PC-9 (cell line): ENCODE data around the gene RFX8. TPM values are rescaled to one million over a fixed set of nuclear protein-coding genes. Genes with fewer than 3 reads are reported as not detected.

Experiments
- BruUV-seq: library from RNA; stranded (reverse); fragments of 400-500 nt; replicated peaks from 2 replicates; lab custom pipeline; 2021; lab: Mats Ljungman, UMichigan
- CTCF ChIA-PET: fragments of 300-600 bp; sonication (Branson Sonifier 250); formaldehyde crosslinking; loops from one replicate; lab custom pipeline; 2022; ENCODE audit warnings: antibody characterized with exemption; lab: Charles Lee
- POLR2A ChIA-PET: fragments of 300-600 bp; sonication (Branson Sonifier 250); formaldehyde crosslinking; loops from one replicate; lab custom pipeline; 2022; ENCODE audit warnings: antibody characterized with exemption; ENCODE audit not compliant: unreplicated experiment; lab: Charles Lee
- DNase-seq, 2 experiments: peaks; one replicate each; pipeline versions ENCODE4 v3.0.0 to v3.0.0-alpha.2; 2015 to 2022; ENCODE audit warnings: mixed read lengths in 1 of 2
- H2AFZ ChIP-seq: fragments of 200-600 bp; sonication (generic); 2 replicates; pipeline ENCODE4 v1.8.1; 2017; ENCODE audit warnings: antibody characterized with exemption
- H3F3A ChIP-seq: fragments of 200-600 bp; sonication (generic); 2 replicates; pipeline ENCODE4 v1.8.1; 2017; ENCODE audit warnings: antibody characterized with exemption, mild to moderate bottlenecking, low read depth; ENCODE audit not compliant: insufficient read depth
- H3K27ac ChIP-seq: fragments of 200-600 bp; sonication (generic); 2 replicates; pipeline ENCODE4 v1.6.1; 2016; ENCODE audit warnings: mixed run types
- H3K27me3 ChIP-seq: fragments of 200-600 bp; sonication (generic); 2 replicates; pipeline ENCODE4 v1.6.1; 2016; ENCODE audit warnings: low read depth, mixed run types; ENCODE audit not compliant: insufficient read depth
- H3K36me3 ChIP-seq: fragments of 200-600 bp; sonication (generic); 2 replicates; pipeline ENCODE4 v1.6.1; 2016; ENCODE audit warnings: low read depth, mixed run types
- H3K4me1 ChIP-seq: fragments of 200-600 bp; sonication (generic); replicated peaks from 2 replicates; pipeline ENCODE4 v1.6.1; 2016; ENCODE audit warnings: mixed run types; ENCODE audit not compliant: insufficient read depth
- H3K4me2 ChIP-seq: fragments of 200-600 bp; sonication (generic); 2 replicates; pipeline ENCODE4 v1.6.1; 2017; ENCODE audit warnings: mixed run types
- H3K4me3 ChIP-seq: fragments of 200-600 bp; sonication (generic); 2 replicates; pipeline ENCODE4 v1.6.1; 2016; ENCODE audit warnings: mixed run types
- H3K79me2 ChIP-seq: fragments of 200-600 bp; sonication (generic); 2 replicates; pipeline ENCODE4 v1.6.1; 2017; ENCODE audit warnings: low read depth, mixed run types
- H3K9me2 ChIP-seq: fragments of 200-600 bp; sonication (generic); 2 replicates; pipeline ENCODE4 v1.8.1; 2017; ENCODE audit warnings: mild to moderate bottlenecking; ENCODE audit not compliant: insufficient read depth
- H3K9me3 ChIP-seq: fragments of 200-600 bp; sonication (generic); 2 replicates; pipeline ENCODE4 v1.8.1; 2016; ENCODE audit warnings: low read depth; ENCODE audit not compliant: insufficient read depth
- H4K20me1 ChIP-seq: fragments of 200-600 bp; sonication (generic); 2 replicates; pipeline ENCODE4 v1.8.1; 2017; ENCODE audit not compliant: insufficient read depth
- CTCF ChIP-seq: fragments of 200-600 bp; sonication (generic); conservative IDR thresholded peaks from 2 replicates; pipeline ENCODE4 v1.6.1; 2017; ENCODE audit warnings: mixed run types, antibody characterized with exemption, mild to moderate bottlenecking, moderate library complexity
- EZH2 ChIP-seq: fragments of 200-600 bp; sonication (generic); IDR thresholded peaks from 2 replicates; pipeline ENCODE4 v1.8.0; 2017; ENCODE audit warnings: antibody characterized with exemption, low read depth
- intact Hi-C: fragments of 100-400 bp; cut with micrococcal nuclease; formaldehyde crosslinking; loops from one replicate; pipeline ENCODE4 v1.10.0; 2022; ENCODE audit not compliant: unreplicated experiment
- total RNA-seq: library from RNA; stranded (reverse); gene quantifications from 2 replicates; pipeline ENCODE4 v1.2.3, GENCODE V29; 2021

RFX8 gene
- total RNA-seq, 1 experiment from 2014 or later: not detected

GRCh38 chr2:101375653-101376052 is 99.3 kb downstream of the RFX8 start:
- no TSS peak for BruUV-seq
- intact Hi-C loops: no loop called here
- ChIA-PET POLR2A (no interaction called here), CTCF (no interaction called here)
- H2AFZ ChIP-seq: no peak overlapping the region
- TF ChIP-seq CTCF (no peak), EZH2 (no peak)
- DNase-seq: no peak
- H3K4me1 ChIP-seq: no peaks in the 10 kb centered on the region
- no peaks in the 10 kb centered on the region for H3K79me2 ChIP-seq
- H3K9me2 ChIP-seq: no peaks in the 10 kb centered on the region
- H3K9me3 ChIP-seq: no peaks in the 10 kb centered on the region
- H3K4me3 ChIP-seq: no peak overlapping the region
- H4K20me1 ChIP-seq: no peaks in the 10 kb centered on the region
- no peaks in the 10 kb centered on the region for H3K27me3 ChIP-seq
- H3F3A ChIP-seq: no peaks in the 10 kb centered on the region
- no peak overlapping the region for H3K4me2 ChIP-seq
- no peak overlapping the region for H3K27ac ChIP-seq
- no peaks in the 10 kb centered on the region for H3K36me3 ChIP-seq

GRCh38 chr2:101374821-101375561 is 99.9 kb downstream of the RFX8 start:
- ChIA-PET POLR2A (no interaction called here), CTCF (no interaction called here)
- no peak overlapping the region for H3K4me2 ChIP-seq
- H3F3A ChIP-seq: no peaks in the 10 kb centered on the region
- no peak for TF ChIP-seq CTCF
- no peak for TF ChIP-seq EZH2
- H3K79me2 ChIP-seq: no peaks in the 10 kb centered on the region
- no peak overlapping the region for H2AFZ ChIP-seq
- no peak overlapping the region for H3K27ac ChIP-seq
- H3K36me3 ChIP-seq: no peaks in the 10 kb centered on the region
- no peak overlapping the region for H3K4me3 ChIP-seq
- BruUV-seq: no TSS peak
- no peaks in the 10 kb centered on the region for H3K9me3 ChIP-seq
- intact Hi-C loops: no loop called here
- H3K27me3 ChIP-seq: no peaks in the 10 kb centered on the region
- DNase-seq: no peak
- H3K4me1 ChIP-seq: no peaks in the 10 kb centered on the region
- no peaks in the 10 kb centered on the region for H4K20me1 ChIP-seq
- no peaks in the 10 kb centered on the region for H3K9me2 ChIP-seq

- no peak overlapping the region for H3K4me2 ChIP-seq
- H3K4me1 ChIP-seq: no peaks in the 10 kb centered on the region
- H4K20me1 ChIP-seq: no peaks in the 10 kb centered on the region
- no peak overlapping the region for H3K4me3 ChIP-seq
- POLR2A ChIA-PET: no interaction called here
- intact Hi-C loops: no loop called here
- H3K79me2 ChIP-seq: no peaks in the 10 kb centered on the region
- BruUV-seq: no TSS peak
- H3K27me3 ChIP-seq: no peaks in the 10 kb centered on the region
- no peak for DNase-seq
- H3K36me3 ChIP-seq: no peaks in the 10 kb centered on the region
- H3K9me3 ChIP-seq: no peaks in the 10 kb centered on the region
- no peak overlapping the region for H3K27ac ChIP-seq
- no peak overlapping the region for H2AFZ ChIP-seq
- TF ChIP-seq EZH2: no peak
- no peak for TF ChIP-seq CTCF
- no peaks in the 10 kb centered on the region for H3K9me2 ChIP-seq
- H3F3A ChIP-seq: no peaks in the 10 kb centered on the region
- CTCF ChIA-PET: no interaction called here
Measured at GRCh38 chr2:101372792-101373191, 102.1 kb downstream of the RFX8 start.
